ENCODE data around the gene CDH23.

GRCh38 chr10:71795248-71795647 is 398.5 kb downstream of the CDH23 start:
- no peak for TF ChIP-seq EZH2phosphoT487 (IDR thresholded peaks at IDR 0.05; ENCODE audit: low read depth, severe bottlenecking, unreplicated experiment)
- no peak for TF ChIP-seq CTCF (IDR thresholded peaks at IDR 0.05; ENCODE audit: poor library complexity)
- TF ChIP-seq EZH2 (IDR thresholded peaks at IDR 0.05; ENCODE audit: borderline replicate concordance), result no peak
